GM12878 (cell line): ENCODE measurements around the gene CXCL12. TPM values are rescaled to one million over a fixed set of nuclear protein-coding genes. Genes with fewer than 3 reads are reported as not detected.

ENCODE experiments used
- ATAC-seq: fragments of 200-7000 bp; cut with Tn5 transposase; 3 replicates; pipeline ENCODE4 v1.9.1; 2020; ENCODE audit warnings: mild to moderate bottlenecking, moderate library complexity
- BruUV-seq: library from RNA; stranded (reverse); fragments of 400-500 nt; replicated peaks from 2 replicates; lab custom pipeline; 2021; lab: Mats Ljungman, UMichigan
- CTCF ChIA-PET: fragments of 300-600 bp; sonication (Branson Sonifier 250); formaldehyde crosslinking; extraction: SDS; loops from one replicate; lab custom pipeline; 2021; ENCODE audit warnings: inconsistent platforms; lab: Yijun Ruan, JAX
- POLR2A ChIA-PET: fragments of 350-600 bp; formaldehyde crosslinking; extraction: SDS; loops from one replicate; lab custom pipeline; 2021; ENCODE audit warnings: inconsistent platforms; lab: Charles Lee
- RAD21 ChIA-PET: fragments of 300-600 bp; sonication (Branson Sonifier 250); formaldehyde crosslinking; loops from one replicate; lab custom pipeline; 2023; ENCODE audit warnings: antibody characterized with exemption; ENCODE audit not compliant: unreplicated experiment; lab: Charles Lee
- SMC1A ChIA-PET: fragments of 300-600 bp; sonication (Branson Sonifier 250); formaldehyde crosslinking; loops from one replicate; lab custom pipeline; 2023; ENCODE audit not compliant: unreplicated experiment, uncharacterized antibody; lab: Charles Lee
- DNase-seq: peaks from one replicate; pipeline ENCODE4 v3.0.0-alpha.2; 2011; ENCODE audit warnings: low read depth, low spot score
- FAIRE-seq: peaks from 3 replicates; lab custom pipeline; 2011; peaks lifted over from hg19 to GRCh38; lab: Jason Lieb, UNC
- H2AFZ ChIP-seq: 2 replicates; pipeline ENCODE4 v1.6.0; 2011; ENCODE audit warnings: low read depth, low read length, control low read depth; ENCODE audit not compliant: control insufficient read depth
- H3K27ac ChIP-seq: 2 replicates; pipeline ENCODE4 v1.5.1; 2011; ENCODE audit warnings: control low read depth; ENCODE audit not compliant: control insufficient read depth, insufficient read depth
- H3K27me3 ChIP-seq, 2 experiments: replicated peaks in 1 of 2; 2 replicates each; pipeline versions ENCODE4 v1.6.0 to v1.6.1; 2011; ENCODE audit warnings: low read length in 1 of 2; ENCODE audit not compliant: control insufficient read depth in 2 of 2, insufficient read depth in 2 of 2
- H3K36me3 ChIP-seq, 2 experiments: 2 replicates each; pipeline ENCODE4 v1.5.1; 2011; ENCODE audit warnings: low read length in 1 of 2; ENCODE audit not compliant: control insufficient read depth in 2 of 2, insufficient read depth in 2 of 2
- H3K4me1 ChIP-seq: 2 replicates; pipeline ENCODE4 v1.6.1; 2011; ENCODE audit warnings: mild to moderate bottlenecking, low read length, moderate library complexity, mixed read lengths; ENCODE audit not compliant: control insufficient read depth, insufficient read depth
- H3K4me2 ChIP-seq: 2 replicates; pipeline ENCODE4 v1.6.0; 2011; ENCODE audit warnings: control low read depth; ENCODE audit not compliant: control insufficient read depth, insufficient read depth
- H3K4me3 ChIP-seq: fragments of 200-600 bp; sonication (generic); 2 replicates; pipeline ENCODE4 v1.5.1; 2016
- H3K79me2 ChIP-seq: 2 replicates; pipeline ENCODE4 v1.6.0; 2011; ENCODE audit warnings: low read length; ENCODE audit not compliant: control insufficient read depth, insufficient read depth
- H3K9ac ChIP-seq: 2 replicates; pipeline ENCODE4 v1.8.0; 2011; ENCODE audit warnings: low read length, control low read depth, mixed read lengths; ENCODE audit not compliant: control insufficient read depth, insufficient read depth
- H3K9me3 ChIP-seq: replicated peaks from 3 replicates; pipeline ENCODE4 v1.5.1; 2011; ENCODE audit warnings: mild to moderate bottlenecking, low read length; ENCODE audit not compliant: control insufficient read depth, insufficient read depth
- H4K20me1 ChIP-seq: 2 replicates; pipeline ENCODE4 v1.6.0; 2011; ENCODE audit not compliant: control insufficient read depth, insufficient read depth
- BACH1 ChIP-seq: fragments of 450-650 bp; IDR thresholded peaks from 2 replicates; pipeline ENCODE4 v1.6.1; 2017; ENCODE audit warnings: mild to moderate bottlenecking, borderline replicate concordance
- BMI1 ChIP-seq: fragments of 450-650 bp; IDR thresholded peaks from 2 replicates; pipeline ENCODE4 v1.6.1; 2016; ENCODE audit warnings: mild to moderate bottlenecking, moderate library complexity, borderline replicate concordance
- CHD1 ChIP-seq: IDR thresholded peaks from 2 replicates; pipeline ENCODE4 v1.6.1; 2012; ENCODE audit warnings: low read depth, low read length, improper control_type of control experiment
- CHD2 ChIP-seq: IDR thresholded peaks from 2 replicates; pipeline ENCODE4 v1.6.1; 2011; ENCODE audit warnings: low read depth, low read length, improper control_type of control experiment, borderline replicate concordance
- NFIC ChIP-seq: IDR thresholded peaks from 2 replicates; pipeline ENCODE4 v1.6.1; 2012; ENCODE audit warnings: low read depth, mild to moderate bottlenecking, inconsistent platforms, low read length, moderate library complexity
- NR2F1 ChIP-seq: fragments of 450-650 bp; conservative IDR thresholded peaks from 2 replicates; pipeline ENCODE4 v1.6.1; 2017; ENCODE audit warnings: mild to moderate bottlenecking
- SIX5 ChIP-seq: IDR thresholded peaks from 2 replicates; pipeline ENCODE4 v1.6.1; 2011; ENCODE audit warnings: mild to moderate bottlenecking, low read depth, low read length, moderate library complexity; ENCODE audit not compliant: severe bottlenecking
- SMAD1 ChIP-seq: fragments of 450-650 bp; IDR thresholded peaks from 2 replicates; pipeline ENCODE4 v1.6.1; 2018; ENCODE audit warnings: mild to moderate bottlenecking, low read depth; ENCODE audit not compliant: partially characterized antibody
- WRNIP1 ChIP-seq: IDR thresholded peaks from 2 replicates; pipeline ENCODE4 v1.6.1; 2011; ENCODE audit warnings: low read depth, low read length, improper control_type of control experiment, borderline replicate concordance
- WGBS: methylation state at CpG from one replicate; pipeline ENCODE4 v1.1.6; 2016; ENCODE audit warnings: low lambda C conversion rate; ENCODE audit not compliant: insufficient replicate concordance, insufficient coverage; ENCODE audit errors: missing lambda C conversion rate; 5-methylcytosine and 5-hydroxymethylcytosine counted together
- in situ Hi-C: fragments of 300-500 bp; cut with MboI; formaldehyde crosslinking; loops from 9 replicates; pipeline ENCODE4 v1.14.3; 2018; ENCODE audit warnings: mixed read lengths
- intact Hi-C: fragments of 100-400 bp; cut with micrococcal nuclease; formaldehyde crosslinking; loops from one replicate; pipeline ENCODE4 v1.14.2; 2022; ENCODE audit not compliant: unreplicated experiment
- polyA plus RNA-seq, 11 experiments: library from polyadenylated mRNA; depleted of rRNA in 4 of 11; unstranded in 6 of 11; stranded (reverse) in 5 of 11; fragments of >200 nt; fragmentation: Nextera tagmentation in 4 of 11; fragmentation: Illumina TruSeq in 1 of 11; extraction: Ambion mirVana in 4 of 11; extraction: Trizol in 1 of 11; gene quantifications; 1 replicate in 1 of 11; 2 replicates in 10 of 11; pipeline versions ENCODE4 v1.2.1 to v1.2.3, GENCODE V29; 2011 to 2016; ENCODE audit warnings: inconsistent platforms in 2 of 11, missing spikeins in 2 of 11, low read depth in 1 of 11
- total RNA-seq, 4 experiments: library from RNA; depleted of rRNA in 3 of 4; stranded (reverse); fragments of >200 nt in 3 of 4; fragmentation: Illumina TruSeq in 1 of 4; extraction: Trizol in 1 of 4; gene quantifications; 2 replicates each; pipeline versions ENCODE4 v1.2.1 to v1.2.3, GENCODE V29; 2013 to 2021
- TF ChIP-seq, protein P1 (sequence below): fragments of 450-650 bp; IDR thresholded peaks from 2 replicates; pipeline ENCODE4 v1.6.1; 2017; ENCODE audit warnings: mild to moderate bottlenecking

CXCL12 gene
- total and polyA plus RNA-seq, 10 of the 15 experiments (the other 5 are each of a cell fraction or from before 2014, with no cell fraction given) = 0.03 to 4.5 (median 0.53) TPM

DNA sequence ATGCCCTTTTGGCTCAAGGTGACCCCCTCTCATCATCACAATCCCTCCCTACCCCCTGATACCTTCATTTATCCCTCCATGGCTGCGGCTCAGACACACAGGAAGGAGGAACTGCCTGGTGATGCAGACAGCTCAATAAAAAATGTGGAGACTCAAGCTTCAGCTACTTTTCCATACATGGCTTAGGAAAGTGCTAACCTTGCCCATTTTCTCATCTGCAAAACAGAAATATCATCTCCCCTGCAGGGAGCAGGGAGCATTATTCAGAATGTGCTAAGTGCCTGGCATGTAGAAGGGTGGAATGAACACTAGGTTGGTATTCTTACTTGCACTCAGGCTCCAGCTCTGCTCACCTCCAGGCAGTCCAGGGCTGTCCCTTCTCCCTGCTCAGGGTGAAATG lies 23.8 kb downstream of the CXCL12 start:
- Histone ChIP-seq H3K4me1 (no peaks in the 10 kb centered on the region), H3K4me2 (no peak overlapping the region), H3K9me3 (no peaks in the 10 kb centered on the region), H3K9ac (no peak overlapping the region), H2AFZ (no peak overlapping the region), H3K27me3 (peaks cover 0 to 2% of the 10 kb centered on the region in 2 experiments; a peak in 1 of 4 replicates), H3K4me3 (no peak overlapping the region), H3K36me3 (no peaks in the 10 kb centered on the region), H3K27ac (no peak overlapping the region), H4K20me1 (no peaks in the 10 kb centered on the region), H3K79me2 (no peaks in the 10 kb centered on the region)
- no TSS peak for BruUV-seq
- FAIRE-seq (no peak), ATAC-seq (no peak), DNase-seq (no peak)
- ChIA-PET POLR2A (no interaction called here), CTCF (interaction anchor here (1.2 kb wide), 1 partner anchor 26 kb away, joined by 4 read pairs; no protein-coding TSS in a partner anchor), RAD21 (no interaction called here), SMC1A (no interaction called here)
- intact Hi-C loops = no loop called here
- in situ Hi-C loops = no loop called here
- 0% methylated on average over 1 of the region's 1 CpG for WGBS
- no peak for TF ChIP-seq SIX5
- TF ChIP-seq BMI1 = no peak
- TF ChIP-seq NFIC = no peak
- no peak for TF ChIP-seq CHD2
- TF ChIP-seq NR2F1 = no peak
- TF ChIP-seq BACH1 = no peak
- TF ChIP-seq, protein P1, sequence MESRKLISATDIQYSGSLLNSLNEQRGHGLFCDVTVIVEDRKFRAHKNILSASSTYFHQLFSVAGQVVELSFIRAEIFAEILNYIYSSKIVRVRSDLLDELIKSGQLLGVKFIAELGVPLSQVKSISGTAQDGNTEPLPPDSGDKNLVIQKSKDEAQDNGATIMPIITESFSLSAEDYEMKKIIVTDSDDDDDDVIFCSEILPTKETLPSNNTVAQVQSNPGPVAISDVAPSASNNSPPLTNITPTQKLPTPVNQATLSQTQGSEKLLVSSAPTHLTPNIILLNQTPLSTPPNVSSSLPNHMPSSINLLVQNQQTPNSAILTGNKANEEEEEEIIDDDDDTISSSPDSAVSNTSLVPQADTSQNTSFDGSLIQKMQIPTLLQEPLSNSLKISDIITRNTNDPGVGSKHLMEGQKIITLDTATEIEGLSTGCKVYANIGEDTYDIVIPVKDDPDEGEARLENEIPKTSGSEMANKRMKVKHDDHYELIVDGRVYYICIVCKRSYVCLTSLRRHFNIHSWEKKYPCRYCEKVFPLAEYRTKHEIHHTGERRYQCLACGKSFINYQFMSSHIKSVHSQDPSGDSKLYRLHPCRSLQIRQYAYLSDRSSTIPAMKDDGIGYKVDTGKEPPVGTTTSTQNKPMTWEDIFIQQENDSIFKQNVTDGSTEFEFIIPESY = no peak
- no peak for TF ChIP-seq WRNIP1
- TF ChIP-seq CHD1 = no peak
- TF ChIP-seq SMAD1 = no peak
